ENCODE data around the gene CRISPLD2.

The CRISPLD2 gene

DNA sequence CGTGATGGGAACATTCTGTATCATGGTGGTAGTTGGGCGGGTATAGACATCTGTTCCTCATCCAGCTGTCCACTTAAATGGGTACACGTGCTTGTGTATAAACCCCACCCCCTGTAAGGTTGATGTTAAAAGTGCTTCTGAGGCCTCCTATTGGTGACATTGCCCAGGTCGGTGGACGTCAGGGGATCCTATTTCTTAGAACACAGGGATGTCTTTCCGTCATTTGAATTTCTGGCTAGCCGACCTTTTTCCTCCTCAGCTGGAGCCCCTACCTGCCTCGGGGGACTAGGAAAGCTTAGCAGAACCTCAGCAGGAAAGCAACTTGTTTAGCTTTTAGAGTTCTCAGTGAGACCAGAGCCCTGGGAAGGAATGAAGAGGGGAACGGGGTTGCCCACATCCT, 16.6 kb upstream of the CRISPLD2 start:
- DNase-seq: no peak

DNA sequence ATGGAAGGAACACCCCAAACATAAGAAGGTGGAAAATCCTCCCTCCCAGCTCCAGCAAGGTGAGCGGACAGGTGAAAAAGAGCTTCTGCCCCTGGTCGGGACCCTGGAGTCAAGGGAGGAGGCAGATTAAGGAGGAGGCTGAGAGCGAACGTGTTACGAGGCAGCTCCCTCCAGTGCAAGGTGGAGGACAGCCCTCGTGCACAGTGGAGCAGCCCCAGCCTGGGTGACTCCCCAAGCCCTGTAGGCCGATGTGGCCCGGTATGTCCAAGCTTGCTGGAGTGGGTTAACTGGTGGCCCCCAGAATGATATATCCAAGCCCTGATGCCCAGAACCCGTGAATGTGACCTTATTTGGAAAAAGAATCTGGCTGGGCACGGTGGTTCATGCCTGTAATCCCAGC, 15.5 kb upstream of the CRISPLD2 start:
- no peak for DNase-seq

DNA sequence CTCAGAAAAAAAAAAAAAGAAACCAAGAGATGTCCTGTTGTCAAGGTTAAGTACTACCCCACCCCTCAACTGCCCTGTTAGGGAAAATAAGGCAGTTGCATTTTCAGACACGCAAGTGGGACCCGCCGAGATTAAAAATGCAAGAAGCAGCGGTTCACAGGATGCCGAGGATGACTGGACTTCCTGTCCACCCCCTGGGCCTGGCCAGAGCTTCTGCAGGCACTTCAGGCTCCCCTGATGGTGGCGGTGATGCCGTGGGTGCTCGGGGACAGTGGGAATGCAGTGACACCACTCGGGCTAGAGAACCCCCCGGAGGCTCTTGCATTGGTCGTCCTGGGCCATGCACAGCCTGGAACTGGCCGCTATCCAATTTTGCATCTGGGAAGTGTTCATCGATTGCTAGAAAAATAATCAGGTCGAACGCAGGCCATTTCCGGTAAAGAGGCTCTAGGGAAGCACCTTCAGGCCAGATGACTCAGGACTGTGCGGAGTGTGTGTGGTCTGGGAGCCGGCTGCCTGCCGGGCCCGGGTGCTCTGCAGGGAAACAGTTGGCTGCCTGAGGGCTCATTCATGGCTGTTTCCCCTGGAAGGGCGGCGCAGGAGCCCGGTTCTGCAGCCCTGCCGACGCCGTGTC, 13.4 kb upstream of the CRISPLD2 start:
- peak; percentile 92 for DNase-seq

DNA sequence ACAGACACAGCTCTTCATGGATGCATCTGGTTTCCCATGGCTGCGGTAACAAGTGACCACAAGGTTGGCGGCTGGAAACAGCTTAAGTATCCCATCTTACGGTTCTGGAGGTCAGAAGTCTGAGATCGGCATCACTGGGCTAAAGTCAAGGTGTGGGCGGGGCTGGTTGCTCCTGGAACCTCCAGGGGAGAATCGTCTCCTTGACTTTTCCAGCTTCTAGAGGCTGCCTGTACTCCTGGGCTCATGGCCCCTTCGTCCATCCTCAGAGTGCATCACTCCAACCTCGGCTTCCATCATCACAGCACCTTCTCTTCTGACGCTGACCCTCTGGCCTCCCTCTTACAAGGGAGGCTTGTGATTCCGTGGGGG, 12.9 kb upstream of the CRISPLD2 start:
- DNase-seq: no peak

DNA sequence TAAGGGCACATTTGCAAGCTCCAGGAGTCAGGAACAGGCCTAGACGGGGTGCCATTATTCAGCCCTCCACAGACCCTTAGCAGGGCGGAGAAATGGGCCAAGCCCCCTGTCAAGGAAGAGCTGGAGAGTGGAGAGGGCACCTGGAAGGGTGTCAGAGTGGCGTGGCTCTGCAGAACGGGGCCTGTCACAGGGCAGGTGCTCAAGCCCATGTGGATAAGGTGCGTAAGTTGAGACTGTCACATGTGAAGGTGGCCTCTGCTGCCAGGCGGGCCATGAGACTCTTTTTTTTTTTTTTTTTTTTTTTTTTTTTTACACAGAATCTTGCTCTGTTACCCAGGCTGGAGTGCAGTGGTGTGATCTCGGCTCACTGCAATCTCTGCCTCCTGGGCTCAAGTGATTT, 12.0 kb upstream of the CRISPLD2 start:
- no peak for DNase-seq

DNA sequence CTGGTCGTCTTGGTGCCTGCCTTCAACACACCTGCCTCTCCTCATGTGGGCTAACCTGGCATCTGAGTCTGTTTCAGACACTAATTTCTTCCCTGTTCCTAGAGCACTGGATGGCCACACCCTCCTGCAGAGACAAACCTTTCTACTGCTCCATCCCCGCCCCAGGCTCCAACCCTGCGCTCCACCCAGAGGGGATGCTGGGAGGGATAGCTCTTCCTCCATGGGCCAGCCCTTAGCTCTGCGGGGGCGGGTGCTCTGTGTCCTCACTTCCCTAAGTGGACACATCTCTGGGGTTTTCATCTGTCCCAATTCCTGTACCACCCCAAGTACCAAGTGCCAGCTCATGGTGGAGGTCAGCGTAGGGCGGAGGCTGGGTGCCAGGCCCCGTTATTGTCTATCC, 11.0 kb upstream of the CRISPLD2 start:
- DNase-seq: no peak

DNA sequence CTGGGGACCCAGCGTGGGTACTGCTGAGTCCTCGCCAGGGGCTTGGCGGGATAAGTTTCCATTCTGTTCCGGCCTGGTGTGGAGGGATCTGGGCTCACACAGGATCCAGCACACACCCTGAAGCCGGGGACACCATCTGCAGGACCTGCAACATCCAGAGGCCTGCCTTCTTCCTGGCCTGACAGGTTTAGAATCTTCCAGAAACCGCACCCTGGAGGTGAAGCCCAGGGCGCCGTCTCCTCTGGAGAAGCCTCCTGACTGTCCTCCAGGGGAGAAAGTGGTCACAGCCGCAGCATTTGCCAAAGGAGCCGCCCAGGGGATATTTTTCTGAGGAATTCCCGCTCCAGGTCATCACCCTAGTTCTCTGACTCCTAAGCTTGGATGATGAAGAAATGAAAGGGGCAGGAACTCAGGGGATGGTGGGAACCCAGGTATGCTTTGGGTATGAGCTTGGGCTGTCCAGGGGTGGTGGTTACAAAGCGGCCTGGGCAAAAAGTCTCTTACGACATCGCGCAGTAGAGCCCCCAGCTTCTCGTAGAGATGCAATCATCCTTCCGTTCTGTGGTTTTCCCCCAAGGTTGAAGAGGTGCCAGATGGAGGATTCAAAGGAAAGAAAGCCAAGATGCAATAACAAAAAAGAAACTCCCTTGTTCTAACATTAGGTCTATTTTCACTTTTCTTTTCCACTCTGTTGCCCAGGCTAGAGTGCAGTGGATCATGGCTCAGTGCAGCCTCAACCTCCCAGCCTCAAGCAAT, 9.1 kb upstream of the CRISPLD2 start:
- DNase-seq: no peak

DNA sequence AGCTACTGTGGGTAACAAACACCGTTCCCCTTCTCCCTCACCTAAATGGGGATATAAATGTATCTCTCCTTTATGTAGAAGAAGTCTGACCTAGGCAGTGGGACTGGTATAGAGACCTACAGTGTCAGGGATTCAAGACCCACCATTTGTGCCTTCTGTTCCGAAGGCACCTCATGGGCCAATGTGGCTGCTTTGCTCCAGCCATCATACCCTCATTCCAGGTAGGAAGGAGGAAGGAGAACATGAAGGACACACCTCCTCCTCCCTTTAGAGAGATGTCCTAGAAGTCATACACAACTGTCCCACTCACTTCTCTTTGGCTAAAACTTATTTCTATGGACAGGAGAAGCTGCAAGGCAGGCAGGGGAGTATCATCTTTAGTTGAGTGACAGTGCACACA, 8.3 kb upstream of the CRISPLD2 start:
- no peak for DNase-seq

DNA sequence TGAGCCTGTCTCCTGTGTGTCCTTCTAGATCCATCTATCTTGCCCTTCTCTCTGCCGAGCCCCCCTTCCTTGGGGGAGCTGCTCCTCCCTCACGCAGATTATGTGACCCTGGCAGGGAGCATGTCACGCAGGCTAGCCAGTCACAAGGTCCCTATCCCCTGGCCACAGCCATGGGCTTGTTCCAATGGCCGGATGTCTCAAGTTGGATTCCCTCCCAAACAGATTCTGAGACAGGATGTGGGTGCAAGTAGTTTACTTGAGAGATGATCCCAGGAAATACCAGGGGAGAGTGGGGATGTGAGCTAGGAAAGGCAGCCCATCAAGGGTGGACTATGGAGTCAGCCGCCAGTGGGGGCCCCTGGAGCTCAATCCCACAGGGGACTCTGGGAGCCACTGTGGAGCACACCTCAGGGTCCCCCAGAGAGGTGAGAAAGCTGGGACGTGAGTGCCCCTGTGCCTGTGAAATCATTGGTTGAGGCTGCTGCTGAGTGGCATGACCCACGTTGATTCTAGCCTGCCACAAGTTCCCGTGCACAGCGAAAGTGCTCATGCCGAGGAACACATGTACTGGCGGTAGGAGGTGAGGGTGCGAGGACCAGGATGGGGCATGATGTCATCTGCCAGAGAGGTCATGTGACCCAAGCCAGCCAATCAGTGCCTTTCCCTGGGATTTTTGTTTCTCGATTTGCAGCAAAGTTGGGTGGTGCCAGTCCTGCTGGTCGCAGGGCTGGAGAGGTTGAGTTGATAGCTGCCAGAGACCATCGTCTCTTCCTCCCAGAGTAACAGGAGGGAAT, 6.4 kb upstream of the CRISPLD2 start:
- DNase-seq: no peak

DNA sequence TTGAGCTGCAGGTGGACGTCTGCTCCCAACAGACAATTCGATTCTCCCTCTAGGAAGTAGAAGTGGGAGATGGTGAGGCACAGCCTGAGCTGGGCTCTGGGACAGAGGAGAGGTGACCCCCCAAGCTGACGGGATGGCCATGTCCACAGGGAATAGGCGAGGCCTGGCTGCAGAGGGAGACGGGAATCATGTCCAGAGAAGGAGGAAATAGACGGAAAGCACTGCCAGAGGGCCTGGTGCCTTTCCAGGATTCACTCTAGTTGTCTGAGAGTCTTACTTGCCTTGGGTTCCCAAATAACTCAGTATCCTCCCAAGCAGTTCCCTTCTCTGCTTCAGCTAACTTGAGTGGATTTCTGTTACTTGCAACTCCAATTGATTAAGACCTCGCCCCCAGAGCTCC, 4.3 kb upstream of the CRISPLD2 start:
- no peak for DNase-seq

DNA sequence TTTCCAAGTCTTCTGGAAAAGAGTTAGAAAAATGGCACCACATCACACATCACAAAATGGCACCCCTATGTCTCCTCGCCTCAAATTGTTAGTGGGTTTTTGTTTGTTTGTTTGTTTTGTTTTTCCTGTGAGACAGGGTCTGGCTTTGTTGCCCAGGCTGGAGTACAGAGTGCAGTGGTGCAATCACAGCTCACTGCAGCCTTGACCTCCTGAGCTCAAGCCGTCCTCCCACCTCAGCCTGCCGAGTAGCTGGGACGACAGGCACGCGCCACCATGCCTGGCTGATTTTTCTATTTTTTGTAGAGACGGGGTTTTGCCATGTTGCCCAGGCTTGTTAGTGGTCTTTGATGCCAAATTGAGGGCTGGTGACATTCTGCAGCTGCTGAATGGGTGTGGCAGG, 3.8 kb upstream of the CRISPLD2 start:
- no peak for DNase-seq

DNA sequence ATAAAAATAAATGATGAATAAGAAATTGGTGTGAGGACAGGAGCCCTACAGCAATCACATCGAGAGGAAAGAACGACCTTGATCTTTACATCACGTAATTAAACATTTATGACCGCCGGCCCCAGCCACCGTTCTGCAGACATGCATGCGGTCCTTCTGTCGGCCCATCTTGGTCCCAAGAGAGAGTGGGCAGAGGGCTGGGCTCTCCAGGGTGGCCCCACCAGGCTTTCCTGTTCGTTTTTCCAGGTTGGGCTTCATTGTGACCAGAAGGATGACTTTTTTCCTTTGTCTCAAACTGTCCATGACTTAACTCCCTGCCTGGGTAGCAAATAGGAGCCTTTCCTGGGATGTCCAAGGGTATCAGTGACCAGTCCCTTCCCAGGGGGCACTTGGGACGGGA, 3.3 kb upstream of the CRISPLD2 start:
- no peak for DNase-seq

DNA sequence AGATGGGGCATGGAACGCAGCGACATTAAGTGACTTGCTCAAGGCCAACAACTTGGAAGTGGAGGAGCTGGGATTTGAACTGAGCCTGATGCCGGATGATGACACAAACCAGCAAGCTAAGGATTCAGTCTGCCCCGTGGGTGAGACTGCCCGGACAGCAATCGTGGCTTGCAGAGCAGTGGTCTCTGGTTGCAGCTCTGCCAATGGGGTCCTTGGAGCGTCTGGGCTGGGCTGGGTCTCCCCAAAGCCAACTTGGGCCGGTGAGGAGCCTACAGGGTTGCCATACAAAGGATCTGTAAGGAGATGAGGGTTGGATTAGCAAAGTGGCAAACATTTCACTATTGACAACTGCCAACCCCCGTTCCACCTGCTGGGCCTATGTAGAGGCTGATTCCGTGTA, 2.6 kb upstream of the CRISPLD2 start:
- no peak for DNase-seq

DNA sequence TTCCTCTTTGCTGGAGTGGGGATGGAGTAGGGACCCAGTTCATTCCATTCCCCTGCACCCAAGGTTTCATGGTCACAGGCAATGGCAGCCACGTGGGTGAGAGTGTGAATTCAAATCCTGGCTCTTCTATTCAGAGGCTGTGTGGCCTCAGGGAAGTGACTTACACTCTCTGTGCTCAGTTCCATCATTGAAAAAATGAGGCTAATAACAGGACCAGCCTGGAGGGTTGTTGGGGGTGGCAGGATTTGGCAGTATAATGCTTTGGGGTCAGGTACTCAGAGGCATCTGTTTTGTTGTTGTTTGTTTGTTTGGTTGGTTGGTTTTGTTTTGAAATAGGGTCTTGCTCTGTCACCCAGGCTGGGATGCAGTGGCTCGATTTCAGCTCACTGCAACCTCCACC, 2.2 kb upstream of the CRISPLD2 start:
- no peak for DNase-seq

DNA sequence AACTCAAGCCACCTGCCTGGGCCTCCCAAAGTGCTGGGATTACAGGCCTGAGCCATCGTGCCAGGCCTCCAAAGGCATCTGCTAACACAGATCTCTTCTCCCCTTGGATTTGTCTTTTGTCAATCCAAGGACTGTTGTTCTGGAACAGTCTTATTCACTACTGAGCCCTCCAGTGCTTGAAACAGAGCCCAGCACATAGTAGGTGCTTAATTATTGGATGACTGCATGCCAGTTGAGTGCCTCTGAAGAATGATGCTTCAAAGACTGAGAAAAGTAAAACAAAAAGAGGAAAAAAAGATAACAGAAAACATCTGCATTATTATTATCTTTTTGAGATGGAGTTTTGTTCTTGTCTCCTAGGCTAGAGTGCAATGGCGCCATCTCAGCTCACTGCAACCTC, 1.7 kb upstream of the CRISPLD2 start:
- DNase-seq: no peak

DNA sequence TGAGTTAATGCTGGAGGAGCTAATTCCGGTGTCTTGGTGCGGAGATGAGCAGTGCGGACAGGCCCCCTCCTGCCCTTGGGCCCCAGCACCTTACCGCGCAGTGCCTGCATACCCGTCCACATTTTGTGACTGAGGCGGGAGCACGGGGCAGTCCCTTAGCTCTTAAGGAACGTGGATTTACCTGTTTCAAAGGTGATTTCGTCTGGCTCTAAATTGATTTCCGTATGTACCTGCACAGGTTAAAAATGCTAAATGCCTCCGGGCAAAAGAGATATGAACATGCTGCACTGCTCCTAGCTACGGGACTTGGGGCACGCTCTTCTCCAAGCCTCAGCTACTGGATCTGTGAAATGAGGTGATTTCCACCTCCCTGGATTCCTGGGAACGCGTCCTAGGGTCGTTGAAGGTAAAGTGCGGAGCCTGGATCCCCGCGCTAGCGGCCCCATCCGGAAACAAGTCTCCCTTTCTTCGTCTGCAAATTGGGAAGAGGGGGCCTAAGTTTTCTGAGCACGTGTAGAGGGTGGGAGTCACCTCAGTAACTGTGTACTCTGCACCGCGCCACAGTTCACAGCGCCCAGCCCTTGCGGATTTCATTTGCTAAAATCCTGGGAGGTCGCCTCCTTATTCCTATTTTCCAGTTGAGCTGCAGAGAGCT, 669 bp upstream of the CRISPLD2 start:
- DNase-seq: no peak

DNA sequence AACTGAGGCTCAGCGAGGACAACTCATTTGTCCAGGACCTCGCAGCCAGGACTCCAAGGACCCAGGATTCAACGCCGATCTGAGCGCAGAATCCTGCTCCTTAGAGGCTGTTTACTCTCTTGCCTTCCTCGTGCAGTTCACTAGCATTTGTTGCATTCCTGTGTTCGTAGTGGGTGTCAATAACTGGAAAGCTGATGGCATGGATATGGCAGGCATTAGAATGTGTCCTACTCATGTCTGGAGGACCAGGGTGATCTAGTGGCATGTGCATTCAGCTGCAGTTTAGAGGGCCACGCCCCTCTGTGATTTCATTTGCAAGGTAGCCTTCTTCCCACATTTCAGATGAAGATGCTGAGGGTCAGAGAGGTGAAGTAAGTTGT, 510 bp downstream of the CRISPLD2 start:
- DNase-seq: no peak

DNA sequence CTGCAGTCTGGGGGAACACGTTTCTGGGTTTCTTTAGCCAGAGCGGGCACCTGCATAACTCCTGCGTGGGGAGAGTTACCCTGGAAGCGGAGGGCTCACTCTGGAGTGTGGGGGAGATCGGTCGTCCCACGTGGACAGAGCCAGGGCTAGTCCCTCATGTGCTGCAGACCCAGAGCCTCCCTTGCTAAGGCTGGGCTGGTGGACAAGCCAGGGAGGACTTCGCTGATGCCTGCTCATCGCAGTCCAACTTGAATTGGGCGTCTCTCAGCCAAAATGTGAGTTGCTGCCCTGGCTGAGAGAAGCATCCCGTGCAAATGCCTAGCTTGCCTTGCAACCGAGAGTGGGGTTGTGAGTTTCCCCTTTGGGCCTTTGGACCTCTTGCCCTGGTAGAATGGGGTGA, 986 bp downstream of the CRISPLD2 start:
- DNase-seq: no peak

DNA sequence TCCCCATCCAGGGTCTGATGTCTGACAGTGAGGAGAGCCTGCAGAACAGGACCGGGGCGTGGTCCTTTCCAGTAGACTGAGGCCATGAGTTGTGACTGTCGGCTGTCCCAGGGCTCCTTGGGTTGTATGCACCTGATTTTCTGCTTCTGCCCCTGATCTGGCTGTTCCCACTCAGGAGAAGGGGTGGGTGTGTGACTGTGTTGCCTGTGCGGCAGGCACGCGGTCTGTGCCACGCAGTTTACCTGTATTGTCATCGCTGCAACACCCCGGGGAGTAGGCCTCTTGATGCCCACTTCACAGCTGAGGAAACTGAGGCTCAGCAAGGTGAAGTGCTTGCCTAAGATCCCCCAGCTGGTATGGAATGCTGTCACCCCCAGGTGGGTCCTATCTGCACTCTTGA, 1.4 kb downstream of the CRISPLD2 start:
- DNase-seq: no peak

DNA sequence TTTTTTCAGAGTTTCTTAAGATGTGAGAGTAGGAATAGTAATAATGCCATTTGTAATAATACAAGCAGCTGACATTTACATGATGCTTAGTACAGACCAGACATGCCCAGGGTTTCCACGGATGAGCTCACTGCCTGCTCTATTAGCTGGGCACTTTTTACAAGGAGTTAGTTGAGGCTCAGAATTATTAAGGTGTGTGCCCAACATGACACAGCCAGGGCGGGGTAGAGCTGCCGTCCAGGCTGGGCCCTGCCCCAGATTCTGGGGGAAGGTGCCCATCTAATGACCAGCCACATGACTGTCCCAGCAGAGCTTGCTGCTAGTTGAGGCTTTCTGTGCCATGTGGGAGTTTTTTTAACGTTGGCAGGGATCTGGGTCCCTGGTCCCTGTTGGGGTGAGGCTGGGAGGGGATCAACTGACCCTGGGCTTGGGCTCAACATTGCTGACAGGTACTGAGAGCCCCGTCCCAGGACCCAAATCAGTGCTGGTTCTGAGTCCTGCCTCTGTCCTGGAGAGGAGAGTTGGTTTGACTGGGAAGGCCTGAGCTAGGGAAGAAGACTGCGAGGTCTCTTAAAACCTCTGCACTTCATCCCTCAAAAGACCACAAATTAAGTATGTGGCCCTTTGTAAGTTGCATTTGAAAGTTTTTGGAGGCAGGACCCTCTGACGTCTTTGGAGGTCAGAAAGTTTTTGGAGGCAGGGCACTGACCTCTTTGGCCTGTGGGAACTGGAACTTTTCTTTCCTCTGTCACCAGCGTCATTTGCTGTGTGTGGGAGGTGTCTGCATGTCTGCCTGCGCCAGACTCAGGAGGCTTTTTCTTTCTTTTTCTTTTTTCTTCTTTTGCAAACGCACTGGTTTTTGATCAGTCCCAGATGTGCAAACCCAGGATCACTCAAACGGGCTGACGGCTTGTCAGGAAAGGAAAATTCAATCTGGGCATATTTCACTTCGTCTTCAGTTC, 2.2 kb downstream of the CRISPLD2 start:
- no peak for DNase-seq

DNA sequence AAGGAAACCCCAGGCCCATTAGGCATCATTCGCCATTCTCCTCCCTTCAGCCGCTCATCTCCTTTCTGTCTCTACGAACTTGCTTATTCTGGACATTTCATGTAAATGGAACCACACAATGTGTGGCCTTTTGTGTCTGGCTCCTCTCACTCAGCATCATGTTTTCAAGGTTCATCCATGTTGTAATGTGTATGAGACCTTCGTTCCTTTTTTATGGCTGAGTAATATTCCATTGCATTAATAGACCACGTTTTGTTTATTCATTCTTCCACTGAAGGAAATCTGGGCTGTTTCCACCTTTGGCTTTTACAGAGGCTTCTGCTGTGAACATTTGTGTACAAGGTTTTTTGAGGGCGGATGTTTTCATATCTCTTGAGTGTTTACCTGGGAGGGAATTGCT, 3.2 kb downstream of the CRISPLD2 start:
- DNase-seq: no peak

DNA sequence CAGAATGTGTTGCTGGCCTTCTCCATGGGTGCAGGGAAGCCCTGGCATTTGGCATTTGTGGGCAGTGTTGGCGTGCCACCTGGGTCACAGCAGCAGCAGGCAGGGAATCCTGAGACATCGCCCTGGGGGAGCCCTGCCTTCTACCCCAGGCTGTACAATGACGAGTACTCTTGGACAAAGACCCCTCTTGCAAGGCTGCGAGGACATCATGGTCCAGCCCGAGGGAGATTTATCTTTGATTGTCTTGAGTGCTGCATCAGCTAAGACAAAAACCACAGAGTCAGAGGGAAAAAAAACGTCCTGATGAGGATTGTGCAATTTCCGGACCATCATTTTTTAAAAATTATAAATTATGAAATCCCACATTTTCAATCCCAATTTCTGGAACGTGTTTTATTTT, 3.7 kb downstream of the CRISPLD2 start:
- DNase-seq: no peak

DNA sequence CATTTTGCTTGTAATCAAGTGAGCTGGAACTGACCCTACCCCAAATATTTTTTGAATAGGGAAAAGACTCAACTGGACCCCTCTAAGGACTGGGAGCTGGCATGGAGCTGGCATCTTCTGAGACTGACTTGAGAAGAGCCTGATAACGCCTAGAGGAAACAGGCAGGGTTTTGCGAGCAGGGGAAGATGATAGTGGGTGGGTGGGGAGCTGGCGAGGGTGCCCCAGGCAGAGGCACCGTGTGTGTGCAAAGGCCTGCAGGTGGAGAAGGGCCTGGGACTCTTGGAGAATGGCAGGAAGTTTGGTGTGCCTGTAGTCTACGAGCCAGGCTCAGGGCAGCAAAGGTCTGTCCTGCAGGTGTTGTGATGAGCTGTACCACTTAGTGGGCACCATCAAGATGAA, 4.1 kb downstream of the CRISPLD2 start:
- DNase-seq: no peak

Measured in 8988T (cell line).